Upper lobe of right lung (tissue), 1 donor: Measurements from ENCODE around the gene PTTG1IP2. TPM values are rescaled to one million over a fixed set of nuclear protein-coding genes. Genes with fewer than 3 reads are reported as not detected.

Experiments used
- ATAC-seq: fragments of 200-7000 bp; cut with Tn5 transposase; one replicate; pipeline ENCODE4 v1.9.1; 2020; ENCODE audit warnings: mild to moderate bottlenecking, moderate library complexity
- DNase-seq: peaks from one replicate; pipeline ENCODE4 v3.0.0-alpha.2; 2020
- H3K27ac ChIP-seq: fragments of 200-600 bp; one replicate; pipeline ENCODE4 v1.8.0; 2022
- H3K27me3 ChIP-seq: fragments of 200-600 bp; one replicate; pipeline ENCODE4 v1.8.0; 2022; ENCODE audit warnings: mild to moderate bottlenecking
- H3K36me3 ChIP-seq: fragments of 200-600 bp; one replicate; pipeline ENCODE4 v1.8.0; 2022
- H3K4me1 ChIP-seq: fragments of 200-600 bp; one replicate; pipeline ENCODE4 v1.8.0; 2022
- H3K4me3 ChIP-seq: fragments of 200-600 bp; one replicate; pipeline ENCODE4 v1.8.0; 2022; ENCODE audit warnings: mild to moderate bottlenecking
- H3K9me3 ChIP-seq: fragments of 200-600 bp; one replicate; pipeline ENCODE4 v1.8.0; 2022
- CTCF ChIP-seq: fragments of 200-600 bp; IDR thresholded peaks from one replicate; pipeline ENCODE4 v1.8.0; 2022; ENCODE audit warnings: antibody characterized with exemption
- intact Hi-C: fragments of 100-400 bp; cut with DNase I; formaldehyde crosslinking; loops from one replicate; pipeline ENCODE4 v1.11.0; 2022
- total RNA-seq: library from RNA; stranded (reverse); fragmentation: NEBNext Ultra II Directional; extraction: Animal tissue kit (Norgen Biotek cat#: 25700); gene quantifications from one replicate; pipeline ENCODE4 v1.2.1, GENCODE V29; 2021
- donor health status: DM: no; HTN: yes; CAD: no; lungs with severe emphysema.

PTTG1IP2 gene
- total RNA-seq, 1 donor from 2014 or later = not detected

GRCh38 chr7:90484706-90485105, 15.3 kb downstream of the PTTG1IP2 start:
- ATAC-seq (no peak), DNase-seq (no peak)
- Histone ChIP-seq H3K9me3 (no peaks in the 10 kb centered on the region), H3K4me1 (no peaks in the 10 kb centered on the region), H3K36me3 (no peaks in the 10 kb centered on the region), H3K4me3 (no peak overlapping the region), H3K27ac (no peak overlapping the region), H3K27me3 (no peaks in the 10 kb centered on the region)
- intact Hi-C loops = no loop called here
- no peak for TF ChIP-seq CTCF

- Histone ChIP-seq H3K4me1 (no peaks in the 10 kb centered on the region), H3K27me3 (no peaks in the 10 kb centered on the region), H3K4me3 (no peak overlapping the region), H3K9me3 (no peaks in the 10 kb centered on the region), H3K36me3 (no peaks in the 10 kb centered on the region), H3K27ac (no peak overlapping the region)
- intact Hi-C loops = no loop called here
- ATAC-seq = no peak
- no peak for TF ChIP-seq CTCF
- DNase-seq = no peak
Observed at GRCh38 chr7:90485734-90486316, 16.4 kb downstream of the PTTG1IP2 start.

- Histone ChIP-seq H3K27ac (no peak overlapping the region), H3K4me3 (no peak overlapping the region), H3K9me3 (no peaks in the 10 kb centered on the region), H3K4me1 (no peaks in the 10 kb centered on the region), H3K36me3 (no peaks in the 10 kb centered on the region), H3K27me3 (no peaks in the 10 kb centered on the region)
- intact Hi-C loops = no loop called here
- ATAC-seq (no peak), DNase-seq (no peak)
- TF ChIP-seq CTCF = no peak
Observed at GRCh38 chr7:90487808-90488207, 18.4 kb downstream of the PTTG1IP2 start.

- Histone ChIP-seq H3K27ac (no peak overlapping the region), H3K4me3 (no peak overlapping the region), H3K27me3 (no peaks in the 10 kb centered on the region), H3K9me3 (no peaks in the 10 kb centered on the region), H3K36me3 (no peaks in the 10 kb centered on the region), H3K4me1 (no peaks in the 10 kb centered on the region)
- no peak for TF ChIP-seq CTCF
- intact Hi-C loops = no loop called here
- DNase-seq = no peak
- ATAC-seq = no peak
Observed at GRCh38 chr7:90488220-90488619, 18.8 kb downstream of the PTTG1IP2 start.

- TF ChIP-seq CTCF = no peak
- no peak for ATAC-seq
Observed at GRCh38 chr7:90492250-90492649, 22.8 kb downstream of the PTTG1IP2 start.

GRCh38 chr7:90495241-90495640, 25.8 kb downstream of the PTTG1IP2 start:
- TF ChIP-seq CTCF = no peak
- no peak for ATAC-seq
- H3K27ac ChIP-seq = no peak overlapping the region
- H3K4me3 ChIP-seq = no peak overlapping the region
- DNase-seq = no peak
- no peaks in the 10 kb centered on the region for H3K36me3 ChIP-seq
- no peaks in the 10 kb centered on the region for H3K4me1 ChIP-seq
- no peaks in the 10 kb centered on the region for H3K9me3 ChIP-seq
- intact Hi-C loops = no loop called here
- H3K27me3 ChIP-seq = no peaks in the 10 kb centered on the region

More at GRCh38 chr7:90492250-90492649, 22.8 kb downstream of the PTTG1IP2 start:
- Histone ChIP-seq H3K27ac (no peak overlapping the region), H3K36me3 (no peaks in the 10 kb centered on the region), H3K4me1 (no peaks in the 10 kb centered on the region), H3K9me3 (no peaks in the 10 kb centered on the region), H3K27me3 (no peaks in the 10 kb centered on the region), H3K4me3 (no peak overlapping the region)
- intact Hi-C loops = no loop called here
- no peak for DNase-seq
